CD14-positive monocyte (primary cell): Measurements from ENCODE around the gene PDC. TPM values are rescaled to one million over a fixed set of nuclear protein-coding genes. Genes with fewer than 3 reads are reported as not detected.

Experiments
- DNase-seq, 3 donors: peaks; one replicate each; pipeline ENCODE4 v3.0.0-alpha.2; 2011 to 2022
- H2AFZ ChIP-seq: 2 replicates; pipeline ENCODE4 v1.6.0; 2012; ENCODE audit warnings: mild to moderate bottlenecking, low read depth, low read length, inconsistent platforms; ENCODE audit not compliant: insufficient read depth, poor library complexity, severe bottlenecking
- H3K27ac ChIP-seq, 2 donors: 1 replicate in 1 of 2; 2 replicates in 1 of 2; pipeline ENCODE4 v1.5.1; 2012 to 2013; ENCODE audit warnings: low read length in 2 of 2, control low read depth in 1 of 2, inconsistent platforms in 1 of 2, low read depth in 1 of 2, mild to moderate bottlenecking in 1 of 2
- H3K27me3 ChIP-seq, 2 donors: one replicate each; pipeline versions ENCODE4 v1.6.0 to v1.6.1; 2011 to 2013; ENCODE audit warnings: low read length in 2 of 2; ENCODE audit not compliant: control insufficient read depth in 2 of 2, insufficient read depth in 2 of 2
- H3K36me3 ChIP-seq, 2 donors: replicated peaks in 1 of 2; 1 replicate in 1 of 2; 2 replicates in 1 of 2; pipeline versions ENCODE4 v1.5.1 to v1.6.1; 2012 to 2013; ENCODE audit warnings: low read length in 2 of 2, control low read depth in 1 of 2, inconsistent platforms in 1 of 2, mild to moderate bottlenecking in 1 of 2; ENCODE audit not compliant: insufficient read depth in 2 of 2, control insufficient read depth in 1 of 2
- H3K4me1 ChIP-seq, 2 donors: 1 replicate in 1 of 2; 2 replicates in 1 of 2; pipeline versions ENCODE4 v1.5.1 to v1.6.1; 2012 to 2013; ENCODE audit warnings: low read length in 2 of 2, control low read depth in 1 of 2, inconsistent platforms in 1 of 2, mild to moderate bottlenecking in 1 of 2, moderate library complexity in 1 of 2; ENCODE audit not compliant: insufficient read depth in 2 of 2, control insufficient read depth in 1 of 2
- H3K4me2 ChIP-seq: replicated peaks from 2 replicates; pipeline ENCODE3; 2012; ENCODE audit warnings: low read length, moderate library complexity, mild to moderate bottlenecking; ENCODE audit not compliant: poor library complexity, severe bottlenecking; ENCODE audit errors: extremely low read depth
- H3K4me3 ChIP-seq, 3 experiments: fragments of 200-600 bp in 1 of 3; sonication (generic) in 1 of 3; replicated peaks in 1 of 3; 1 replicate in 2 of 3; 2 replicates in 1 of 3; pipeline ENCODE4 v1.5.1; 2011 to 2013; ENCODE audit warnings: low read length in 3 of 3, mild to moderate bottlenecking in 3 of 3, control low read depth in 2 of 3, low read depth in 2 of 3, inconsistent platforms in 1 of 3, moderate library complexity in 1 of 3
- H3K79me2 ChIP-seq: 2 replicates; pipeline ENCODE4 v1.6.0; 2012; ENCODE audit warnings: mild to moderate bottlenecking, control low read depth, inconsistent platforms, low read length, moderate library complexity; ENCODE audit not compliant: insufficient read depth
- H3K9ac ChIP-seq: 2 replicates; pipeline ENCODE4 v1.6.0; 2017; ENCODE audit warnings: low read length, mild to moderate bottlenecking; ENCODE audit not compliant: insufficient read depth, poor library complexity, severe bottlenecking
- H3K9me3 ChIP-seq, 2 donors: replicated peaks in 1 of 2; 1 replicate in 1 of 2; 2 replicates in 1 of 2; pipeline versions ENCODE4 v1.5.1 to v1.6.1; 2012 to 2013; ENCODE audit warnings: low read length in 2 of 2, control low read depth in 1 of 2; ENCODE audit not compliant: control insufficient read depth in 1 of 2, insufficient read depth in 1 of 2
- H4K20me1 ChIP-seq: 2 replicates; pipeline ENCODE4 v1.6.0; 2012; ENCODE audit warnings: mild to moderate bottlenecking, low read length, control low read depth, moderate library complexity; ENCODE audit not compliant: insufficient read depth
- H3K27ac Mint-ChIP-seq, 7 donors: one replicate each; pipeline ENCODE4 v1.8.0; 2020; ENCODE audit warnings: mild to moderate bottlenecking in 7 of 7, mixed read lengths in 7 of 7, moderate library complexity in 6 of 7, inconsistent platforms in 2 of 7
- H3K27me3 Mint-ChIP-seq, 3 donors: one replicate each; pipeline ENCODE4 v1.8.0; 2021 to 2022; ENCODE audit warnings: low read depth in 3 of 3, mild to moderate bottlenecking in 3 of 3, mixed read lengths in 3 of 3, moderate library complexity in 3 of 3, inconsistent platforms in 1 of 3
- H3K36me3 Mint-ChIP-seq, 2 donors: one replicate each; pipeline ENCODE4 v1.8.0; 2020; ENCODE audit warnings: mixed read lengths in 2 of 2, inconsistent platforms in 1 of 2, mild to moderate bottlenecking in 1 of 2
- H3K4me1 Mint-ChIP-seq: one replicate; pipeline ENCODE4 v1.8.0; 2020; ENCODE audit warnings: mild to moderate bottlenecking, mixed read lengths
- H3K4me3 Mint-ChIP-seq, 2 donors: one replicate each; pipeline ENCODE4 v1.8.0; 2020; ENCODE audit warnings: mild to moderate bottlenecking in 2 of 2, mixed read lengths in 2 of 2, moderate library complexity in 1 of 2
- H3K9me3 Mint-ChIP-seq, 7 donors: one replicate each; pipeline ENCODE4 v1.8.0; 2020 to 2022; ENCODE audit warnings: mixed read lengths in 7 of 7, mild to moderate bottlenecking in 6 of 7, moderate library complexity in 6 of 7, inconsistent platforms in 2 of 7
- CTCF ChIP-seq: fragments of 200-600 bp; IDR thresholded peaks from one replicate; pipeline ENCODE4 v1.8.0; 2022; ENCODE audit warnings: antibody characterized with exemption, mild to moderate bottlenecking
- WGBS: methylation state at CpG from one replicate; pipeline ENCODE4 v1.1.5; 2013; ENCODE audit warnings: missing lambda C conversion rate; ENCODE audit not compliant: insufficient coverage; 5-methylcytosine and 5-hydroxymethylcytosine counted together
- intact Hi-C, 2 donors: fragments of 100-400 bp; cut with micrococcal nuclease; formaldehyde crosslinking; loops; one replicate each; pipeline versions ENCODE4 v1.15.0 to v1.15.1; 2023
- polyA plus RNA-seq, 3 donors: library from polyadenylated mRNA; depleted of rRNA in 1 of 3; unstranded in 2 of 3; stranded (reverse) in 1 of 3; fragments of 300-500 nt in 2 of 3; fragments of >200 nt in 1 of 3; fragmentation: Illumina TruSeq in 2 of 3; gene quantifications; 1 replicate in 2 of 3; 2 replicates in 1 of 3; pipeline ENCODE4 v1.2.3, GENCODE V29; 2012 to 2021

Gene PDC
- polyA plus RNA-seq, 3 donors: not detected

- Mint-ChIP-seq H3K36me3 (peaks cover 36 to 50% of the 10 kb centered on the region in 2 donors), H3K27ac (no peak overlapping the region), H3K4me3 (no peak overlapping the region), H3K9me3 (no peaks in the 10 kb centered on the region), H3K4me1 (no peaks in the 10 kb centered on the region), H3K27me3 (no peaks in the 10 kb centered on the region)
- H3K9me3 ChIP-seq: no peaks in the 10 kb centered on the region
- no peak overlapping the region for H3K9ac ChIP-seq
- no peaks in the 10 kb centered on the region for H3K79me2 ChIP-seq
- H3K4me1 ChIP-seq: no peaks in the 10 kb centered on the region
- no peak for TF ChIP-seq CTCF
- H2AFZ ChIP-seq: no peak overlapping the region
- no CpG with 5 or more reads among the region's 4 CpGs for WGBS
- H4K20me1 ChIP-seq: no peaks in the 10 kb centered on the region
- H3K36me3 ChIP-seq: peaks cover 42 to 54% of the 10 kb centered on the region in 2 donors
- H3K27me3 ChIP-seq: no peaks in the 10 kb centered on the region
- no peak overlapping the region for H3K4me3 ChIP-seq
- no peak for DNase-seq
- no peak overlapping the region for H3K27ac ChIP-seq
- intact Hi-C loops: no loop called here
- no peak overlapping the region for H3K4me2 ChIP-seq
Measured at GRCh38 chr1:186418503-186418902, 42.4 kb downstream of the PDC start.

GRCh38 chr1:186413319-186413718, 47.6 kb downstream of the PDC start:
- Mint-ChIP-seq H3K27me3 (peaks cover 0 to 2% (median 0%) of the 10 kb centered on the region in 3 donors), H3K4me1 (no peaks in the 10 kb centered on the region), H3K27ac (no peak overlapping the region), H3K9me3 (no peaks in the 10 kb centered on the region), H3K4me3 (no peak overlapping the region), H3K36me3 (peaks cover 19 to 32% of the 10 kb centered on the region in 2 donors)
- no peak for TF ChIP-seq CTCF
- WGBS: no CpG with 5 or more reads among the region's 1 CpG
- no peaks in the 10 kb centered on the region for H3K9me3 ChIP-seq
- H2AFZ ChIP-seq: no peak overlapping the region
- H3K4me1 ChIP-seq: no peaks in the 10 kb centered on the region
- intact Hi-C loops: no loop called here
- H3K36me3 ChIP-seq: peaks cover 53 to 66% of the 10 kb centered on the region in 2 donors
- H3K79me2 ChIP-seq: no peaks in the 10 kb centered on the region
- no peak overlapping the region for H3K27ac ChIP-seq
- H4K20me1 ChIP-seq: no peaks in the 10 kb centered on the region
- H3K4me2 ChIP-seq: no peak overlapping the region
- H3K4me3 ChIP-seq: no peak overlapping the region
- no peak overlapping the region for H3K9ac ChIP-seq
- no peaks in the 10 kb centered on the region for H3K27me3 ChIP-seq
- no peak for DNase-seq
